Astrocyte (in vitro differentiated cells and primary cell): ENCODE results near the gene ANP32A. TPM values are rescaled to one million over a fixed set of nuclear protein-coding genes. Genes with fewer than 3 reads are reported as not detected.

ENCODE experiments used
- DNase-seq: peaks from one replicate; pipeline ENCODE4 v3.0.0-alpha.2; 2010; ENCODE audit warnings: low read depth
- FAIRE-seq: peaks from 2 replicates; lab custom pipeline; 2011; peaks lifted over from hg19 to GRCh38; lab: Jason Lieb, UNC
- H2AFZ ChIP-seq: 2 replicates; pipeline ENCODE4 v1.6.0; 2012; ENCODE audit warnings: low read depth, low read length, inconsistent platforms
- H3K27ac ChIP-seq: 2 replicates; pipeline ENCODE4 v1.5.1; 2011; ENCODE audit warnings: low read depth, low read length, inconsistent platforms
- H3K27me3 ChIP-seq: 2 replicates; pipeline ENCODE4 v1.6.0; 2011; ENCODE audit warnings: low read length, inconsistent platforms; ENCODE audit not compliant: insufficient read depth
- H3K36me3 ChIP-seq: 2 replicates; pipeline ENCODE4 v1.5.1; 2011; ENCODE audit warnings: low read length, inconsistent platforms; ENCODE audit not compliant: insufficient read depth
- H3K4me1 ChIP-seq: 2 replicates; pipeline ENCODE4 v1.5.1; 2011; ENCODE audit warnings: low read length, inconsistent platforms; ENCODE audit not compliant: insufficient read depth
- H3K4me2 ChIP-seq: 2 replicates; pipeline ENCODE4 v1.6.0; 2012; ENCODE audit warnings: low read length, inconsistent platforms
- H3K4me3 ChIP-seq: 2 replicates; pipeline ENCODE4 v1.5.1; 2011; ENCODE audit warnings: low read depth, mild to moderate bottlenecking, low read length, inconsistent platforms; ENCODE audit not compliant: insufficient read depth
- H3K79me2 ChIP-seq: 2 replicates; pipeline ENCODE4 v1.6.0; 2012; ENCODE audit warnings: mild to moderate bottlenecking, low read length, inconsistent platforms; ENCODE audit not compliant: insufficient read depth
- H3K9ac ChIP-seq: 2 replicates; pipeline ENCODE4 v1.6.0; 2012; ENCODE audit warnings: mild to moderate bottlenecking, low read length, inconsistent platforms
- H3K9me3 ChIP-seq: 2 replicates; pipeline ENCODE4 v1.5.1; 2012; ENCODE audit warnings: low read depth, mild to moderate bottlenecking, low read length, inconsistent platforms; ENCODE audit not compliant: insufficient read depth
- H4K20me1 ChIP-seq: 2 replicates; pipeline ENCODE4 v1.6.0; 2012; ENCODE audit warnings: low read length, inconsistent platforms; ENCODE audit not compliant: insufficient read depth
- H3K27ac Mint-ChIP-seq: one replicate; pipeline ENCODE4 v1.8.0; 2021; ENCODE audit warnings: mild to moderate bottlenecking, mixed read lengths; ENCODE audit not compliant: unreplicated experiment
- H3K27me3 Mint-ChIP-seq: one replicate; pipeline ENCODE4 v1.8.0; 2021; ENCODE audit warnings: low read depth, mixed read lengths; ENCODE audit not compliant: unreplicated experiment
- H3K36me3 Mint-ChIP-seq: one replicate; pipeline ENCODE4 v1.8.0; 2021; ENCODE audit warnings: low read depth, mixed read lengths; ENCODE audit not compliant: unreplicated experiment
- H3K4me1 Mint-ChIP-seq: one replicate; pipeline ENCODE4 v1.8.0; 2021; ENCODE audit warnings: low read depth, mixed read lengths; ENCODE audit not compliant: unreplicated experiment
- H3K4me3 Mint-ChIP-seq: one replicate; pipeline ENCODE4 v1.8.0; 2021; ENCODE audit warnings: mild to moderate bottlenecking, moderate library complexity, mixed read lengths; ENCODE audit not compliant: unreplicated experiment
- H3K9me3 Mint-ChIP-seq: one replicate; pipeline ENCODE4 v1.8.0; 2021; ENCODE audit warnings: mild to moderate bottlenecking, mixed read lengths; ENCODE audit not compliant: unreplicated experiment
- CTCF ChIP-seq: IDR thresholded peaks from 2 replicates; pipeline ENCODE4 v1.5.1; 2011; ENCODE audit warnings: low read depth, mild to moderate bottlenecking, inconsistent platforms, low read length, moderate library complexity; ENCODE audit not compliant: insufficient read depth
- EZH2 ChIP-seq: IDR thresholded peaks from 2 replicates; pipeline ENCODE4 v1.6.1; 2012; ENCODE audit warnings: mild to moderate bottlenecking, low read length, inconsistent platforms; ENCODE audit not compliant: insufficient read depth
- total RNA-seq: library from RNA; stranded (reverse); gene quantifications from 2 replicates; pipeline ENCODE4 v1.2.1, GENCODE V29; 2021

Gene ANP32A
- total RNA-seq, 1 donor from 2014 or later: 138 TPM

GRCh38 chr15:68809517-68809916 is 11.2 kb downstream of the ANP32A start:
- no peak overlapping the region for H3K9ac ChIP-seq
- no peaks in the 10 kb centered on the region for H3K9me3 ChIP-seq
- H3K27ac Mint-ChIP-seq: no peak overlapping the region
- peaks cover 55% of the 10 kb centered on the region for H3K4me1 Mint-ChIP-seq
- no peak for DNase-seq
- peaks cover 8% of the 10 kb centered on the region for H3K4me1 ChIP-seq
- no peak for FAIRE-seq
- no peak overlapping the region for H3K4me3 ChIP-seq
- no peaks in the 10 kb centered on the region for H3K27me3 Mint-ChIP-seq
- TF ChIP-seq EZH2 (no peak), CTCF (no peak)
- no peak overlapping the region for H3K27ac ChIP-seq
- H3K79me2 ChIP-seq: peaks cover 98% of the 10 kb centered on the region
- no peak overlapping the region for H3K4me2 ChIP-seq
- no peaks in the 10 kb centered on the region for H3K9me3 Mint-ChIP-seq
- H3K27me3 ChIP-seq: no peaks in the 10 kb centered on the region
- no peak overlapping the region for H3K4me3 Mint-ChIP-seq
- H2AFZ ChIP-seq: no peak overlapping the region
- peaks cover 94% of the 10 kb centered on the region for H4K20me1 ChIP-seq
- H3K36me3 ChIP-seq: no peaks in the 10 kb centered on the region
- peaks cover 20% of the 10 kb centered on the region for H3K36me3 Mint-ChIP-seq

GRCh38 chr15:68808770-68809169 is 11.9 kb downstream of the ANP32A start:
- no peak overlapping the region for H3K27ac Mint-ChIP-seq
- no peak for TF ChIP-seq EZH2
- TF ChIP-seq CTCF: no peak
- H4K20me1 ChIP-seq: peaks cover 96% of the 10 kb centered on the region
- no peak overlapping the region for H3K27ac ChIP-seq
- H3K9me3 Mint-ChIP-seq: no peaks in the 10 kb centered on the region
- no peak for DNase-seq
- no peaks in the 10 kb centered on the region for H3K27me3 ChIP-seq
- peaks cover 22% of the 10 kb centered on the region for H3K36me3 Mint-ChIP-seq
- no peak for FAIRE-seq
- no peaks in the 10 kb centered on the region for H3K36me3 ChIP-seq
- H3K4me2 ChIP-seq: no peak overlapping the region
- H3K9me3 ChIP-seq: no peaks in the 10 kb centered on the region
- peaks cover 98% of the 10 kb centered on the region for H3K79me2 ChIP-seq
- H3K4me3 ChIP-seq: no peak overlapping the region
- peaks cover 54% of the 10 kb centered on the region for H3K4me1 Mint-ChIP-seq
- H3K4me1 ChIP-seq: peaks cover 8% of the 10 kb centered on the region
- H2AFZ ChIP-seq: no peak overlapping the region
- no peak overlapping the region for H3K9ac ChIP-seq
- no peaks in the 10 kb centered on the region for H3K27me3 Mint-ChIP-seq
- no peak overlapping the region for H3K4me3 Mint-ChIP-seq

- Histone ChIP-seq H3K9me3 (no peaks in the 10 kb centered on the region), H3K9ac (no peak overlapping the region), H3K36me3 (no peaks in the 10 kb centered on the region), H4K20me1 (peaks cover 93% of the 10 kb centered on the region), H3K27ac (no peak overlapping the region), H3K4me2 (no peak overlapping the region), H3K27me3 (no peaks in the 10 kb centered on the region), H3K4me1 (peaks cover 3% of the 10 kb centered on the region), H3K79me2 (peaks cover 97% of the 10 kb centered on the region), H3K4me3 (no peak overlapping the region), H2AFZ (no peak overlapping the region)
- Mint-ChIP-seq H3K36me3 (peaks cover 22% of the 10 kb centered on the region), H3K4me3 (no peak overlapping the region), H3K27me3 (no peaks in the 10 kb centered on the region), H3K9me3 (no peaks in the 10 kb centered on the region), H3K27ac (no peak overlapping the region), H3K4me1 (peaks cover 48% of the 10 kb centered on the region)
- FAIRE-seq: no peak
- no peak for TF ChIP-seq CTCF
- TF ChIP-seq EZH2: no peak
- DNase-seq: no peak
Measured at GRCh38 chr15:68808091-68808490, 12.6 kb downstream of the ANP32A start.
